ENCODE results near the gene ZNF557.
A peak's percentile ranks its signal among the peaks of the same experiment; 100 is the strongest.

- TF ChIP-seq CTCF (IDR thresholded peaks at IDR 0.05) = no peak
- peak; percentile 29 to 75 (median 64) for TF ChIP-seq POLR2AphosphoS5 (IDR thresholded peaks at IDR 0.05)
Observed at GRCh38 chr19:7069042-7069903, at the start of gene ZNF557.

All from sigmoid colon (tissue), 4 donors.